Activated T-cell treated with anti-CD3 and anti-CD28 coated beads, Interleukin-2, amount 50 U/mL, for 4 hours (primary cell): ENCODE data around the gene ZNF410. TPM values are rescaled to one million over a fixed set of nuclear protein-coding genes. Genes with fewer than 3 reads are reported as not detected.

Source experiments
- ATAC-seq, 2 donors: fragments of 200-7000 bp; cut with Tn5 transposase; one replicate each; pipeline ENCODE4 v1.10.0; 2021
- DNase-seq: peaks from one replicate; pipeline ENCODE4 v3.0.0-alpha.2; 2020
- H3K27me3 Mint-ChIP-seq: one replicate; pipeline ENCODE4 v1.8.0; 2021; ENCODE audit warnings: low read depth, mixed read lengths
- H3K36me3 Mint-ChIP-seq: one replicate; pipeline ENCODE4 v1.8.0; 2022; ENCODE audit warnings: mixed read lengths; ENCODE audit not compliant: insufficient read depth
- H3K4me1 Mint-ChIP-seq: one replicate; pipeline ENCODE4 v1.8.0; 2021; ENCODE audit warnings: low read depth, mixed read lengths
- H3K4me3 Mint-ChIP-seq: one replicate; pipeline ENCODE4 v1.8.0; 2021; ENCODE audit warnings: mild to moderate bottlenecking, moderate library complexity, mixed read lengths
- H3K9me3 Mint-ChIP-seq: one replicate; pipeline ENCODE4 v1.8.0; 2021; ENCODE audit warnings: mixed read lengths
- total RNA-seq, 3 donors: library from RNA; stranded (reverse); gene quantifications; one replicate each; pipeline ENCODE4 v1.2.1, GENCODE V29; 2021

The ZNF410 gene
- total RNA-seq, 3 donors from 2014 or later = 45.8 to 54.9 (median 54.5) TPM

- Mint-ChIP-seq H3K9me3 (no peaks in the 10 kb centered on the region), H3K36me3 (peaks cover 22% of the 10 kb centered on the region), H3K4me1 (peaks cover 17% of the 10 kb centered on the region), H3K4me3 (no peak overlapping the region), H3K27me3 (no peaks in the 10 kb centered on the region)
- ATAC-seq (no peak), DNase-seq (no peak)
Observed at GRCh38 chr14:73953731-73954130, 67.1 kb downstream of the ZNF410 start.

- Mint-ChIP-seq H3K4me3 (no peak overlapping the region), H3K4me1 (peaks cover 10% of the 10 kb centered on the region), H3K9me3 (no peaks in the 10 kb centered on the region), H3K27me3 (no peaks in the 10 kb centered on the region), H3K36me3 (peaks cover 30% of the 10 kb centered on the region)
- ATAC-seq = no peak
- DNase-seq = no peak
Observed at GRCh38 chr14:73955674-73956073, 69.0 kb downstream of the ZNF410 start.

- no peak for ATAC-seq
- no peak for DNase-seq
- H3K9me3 Mint-ChIP-seq = no peaks in the 10 kb centered on the region
- H3K4me3 Mint-ChIP-seq = no peak overlapping the region
- H3K27me3 Mint-ChIP-seq = no peaks in the 10 kb centered on the region
- H3K4me1 Mint-ChIP-seq = no peaks in the 10 kb centered on the region
- peaks cover 35% of the 10 kb centered on the region for H3K36me3 Mint-ChIP-seq
Observed at GRCh38 chr14:73958591-73958990, 71.9 kb downstream of the ZNF410 start.

GRCh38 chr14:73961192-73961591 lies 74.5 kb downstream of the ZNF410 start:
- Mint-ChIP-seq H3K4me1 (no peaks in the 10 kb centered on the region), H3K9me3 (no peaks in the 10 kb centered on the region), H3K27me3 (no peaks in the 10 kb centered on the region), H3K4me3 (no peak overlapping the region), H3K36me3 (peaks cover 30% of the 10 kb centered on the region)
- DNase-seq (no peak), ATAC-seq (no peak)

GRCh38 chr14:73965216-73965615 lies 78.6 kb downstream of the ZNF410 start:
- Mint-ChIP-seq H3K27me3 (no peaks in the 10 kb centered on the region), H3K9me3 (no peaks in the 10 kb centered on the region), H3K4me3 (no peak overlapping the region), H3K4me1 (no peaks in the 10 kb centered on the region), H3K36me3 (peaks cover 22% of the 10 kb centered on the region)
- DNase-seq (no peak), ATAC-seq (no peak)

- no peak for DNase-seq
- H3K4me3 Mint-ChIP-seq = no peak overlapping the region
- H3K9me3 Mint-ChIP-seq = no peaks in the 10 kb centered on the region
- no peaks in the 10 kb centered on the region for H3K27me3 Mint-ChIP-seq
- H3K36me3 Mint-ChIP-seq = peaks cover 12% of the 10 kb centered on the region
- ATAC-seq = no peak
- H3K4me1 Mint-ChIP-seq = no peaks in the 10 kb centered on the region
Observed at GRCh38 chr14:73968885-73969284, 82.2 kb downstream of the ZNF410 start.

- ATAC-seq (no peak), DNase-seq (no peak)
- Mint-ChIP-seq H3K4me1 (no peaks in the 10 kb centered on the region), H3K4me3 (no peak overlapping the region), H3K27me3 (no peaks in the 10 kb centered on the region), H3K36me3 (peaks cover 17% of the 10 kb centered on the region), H3K9me3 (no peaks in the 10 kb centered on the region)
Observed at GRCh38 chr14:73973497-73973896, 86.8 kb downstream of the ZNF410 start.

GRCh38 chr14:73976125-73976524 lies 89.5 kb downstream of the ZNF410 start:
- no peaks in the 10 kb centered on the region for H3K9me3 Mint-ChIP-seq
- DNase-seq (no peak), ATAC-seq (no peak)
- no peak overlapping the region for H3K4me3 Mint-ChIP-seq
- H3K36me3 Mint-ChIP-seq = peaks cover 17% of the 10 kb centered on the region
- no peaks in the 10 kb centered on the region for H3K4me1 Mint-ChIP-seq
- no peaks in the 10 kb centered on the region for H3K27me3 Mint-ChIP-seq

GRCh38 chr14:73977896-73978295 lies 91.2 kb downstream of the ZNF410 start:
- H3K9me3 Mint-ChIP-seq = no peaks in the 10 kb centered on the region
- DNase-seq = no peak

More at GRCh38 chr14:73977896-73978295, 91.2 kb downstream of the ZNF410 start:
- no peak for ATAC-seq
- Mint-ChIP-seq H3K4me1 (no peaks in the 10 kb centered on the region), H3K4me3 (no peak overlapping the region), H3K27me3 (no peaks in the 10 kb centered on the region), H3K36me3 (peaks cover 12% of the 10 kb centered on the region)

Other genes with a start within 250 kb of the ZNF410 start
- gene DNAL1, start 241.9 kb upstream of the ZNF410 start, total RNA-seq = 10 to 100 TPM in 1 of 3 donors, 1 to 10 TPM in 2; 7.0 to 10.8 (median 9.7) TPM
- gene PNMA1, start 172.5 kb upstream of the ZNF410 start, total RNA-seq = 10 to 100 TPM; 41.0 to 55.2 (median 50.8) TPM
- gene PTGR2, start 35.0 kb upstream of the ZNF410 start, total RNA-seq = 1 to 10 TPM; 2.5 to 3.8 (median 3.3) TPM
- 1 to 10 TPM; 1.2 to 1.4 (median 1.3) TPM for gene FAM161B, start 63.2 kb downstream of the ZNF410 start, total RNA-seq
- gene COQ6, start 63.4 kb downstream of the ZNF410 start, total RNA-seq = 10 to 100 TPM; 17.4 to 20.7 (median 19.4) TPM
- gene ENTPD5, start 132.4 kb downstream of the ZNF410 start, total RNA-seq = 1 to 10 TPM; 5.2 to 6.3 (median 5.9) TPM
- 1 to 10 TPM; 1.4 to 1.6 (median 1.5) TPM for gene BBOF1, start 132.5 kb downstream of the ZNF410 start, total RNA-seq
- 1 to 10 TPM; 2.3 to 4.1 (median 2.9) TPM for gene ALDH6A1, start 197.6 kb downstream of the ZNF410 start, total RNA-seq
- 10 to 100 TPM; 16.9 to 20.2 (median 17.3) TPM for gene LIN52, start 198.1 kb downstream of the ZNF410 start, total RNA-seq